Measurements from ENCODE around the gene SEMA4C.

The SEMA4C gene

GRCh38 chr2:96869822-96870625, at the start of gene SEMA4C:
Gene SEMA4C (minus strand): TSS chr2:96870080. CDS start chr2:96867886, 2,194 bp downstream.
- DNase-seq, result peak in 40 of 42 donors; percentile 48 to 92 (median 83)
- intact Hi-C loops (cut with DNase I), result no loop called here

GRCh38 chr2:96918754-96919550, 49.1 kb upstream of the SEMA4C start:
- intact Hi-C loops (cut with DNase I), result no loop called here

GRCh38 chr2:96918092-96918753, 48.3 kb upstream of the SEMA4C start:
- DNase-seq, result no peak
- intact Hi-C loops (cut with DNase I), result no loop called here

More at GRCh38 chr2:96918754-96919550, 49.1 kb upstream of the SEMA4C start:
- no peak for DNase-seq

- intact Hi-C loops (cut with DNase I), result no loop called here
- DNase-seq, result peak in 1 of 42 donors; percentile 36
Measured at GRCh38 chr2:96916646-96917543, 47.0 kb upstream of the SEMA4C start.

GRCh38 chr2:96916156-96916630, 46.3 kb upstream of the SEMA4C start:
- peak in 38 of 42 donors; percentile 26 to 86 (median 66) for DNase-seq
- intact Hi-C loops (cut with DNase I), result no loop called here

- DNase-seq, result no peak
- intact Hi-C loops (cut with DNase I), result no loop called here
Measured at GRCh38 chr2:96914332-96914731, 44.5 kb upstream of the SEMA4C start.

- DNase-seq, result peak in 32 of 42 donors; percentile 36 to 78 (median 60)
- intact Hi-C loops (cut with DNase I), result loop anchor here (2.0 kb wide), 1 partner anchor 55 kb away; the partner anchor contains the start of gene ANKRD39
Measured at GRCh38 chr2:96913398-96914202, 43.7 kb upstream of the SEMA4C start.

GRCh38 chr2:96913117-96913397, 43.2 kb upstream of the SEMA4C start:
- peak in 1 of 42 donors; percentile 32 for DNase-seq
- intact Hi-C loops (cut with DNase I), result loop anchor here (2.0 kb wide), 1 partner anchor 54 kb away; the partner anchor contains the start of gene ANKRD39

GRCh38 chr2:96912346-96913116, 42.7 kb upstream of the SEMA4C start:
- DNase-seq, result peak in 31 of 42 donors; percentile 39 to 89 (median 67)
- intact Hi-C loops (cut with DNase I), result loop anchor here (2.0 kb wide), 1 partner anchor 54 kb away; the partner anchor contains the start of gene ANKRD39

GRCh38 chr2:96909611-96910021, 39.7 kb upstream of the SEMA4C start:
- intact Hi-C loops (cut with DNase I), result no loop called here

GRCh38 chr2:96907115-96908041, 37.5 kb upstream of the SEMA4C start:
- intact Hi-C loops (cut with DNase I), result no loop called here
- DNase-seq, result peak in 31 of 42 donors; percentile 29 to 80 (median 64)

More at GRCh38 chr2:96909611-96910021, 39.7 kb upstream of the SEMA4C start:
- peak in 3 of 42 donors; percentile 29 to 49 (median 40) for DNase-seq

GRCh38 chr2:96906729-96907114, 36.8 kb upstream of the SEMA4C start:
- intact Hi-C loops (cut with DNase I), result no loop called here
- DNase-seq, result peak in 1 of 42 donors; percentile 44

- no peak for DNase-seq
- intact Hi-C loops (cut with DNase I), result no loop called here
Measured at GRCh38 chr2:96903815-96904214, 33.9 kb upstream of the SEMA4C start.

- intact Hi-C loops (cut with DNase I), result no loop called here
- no peak for DNase-seq
Measured at GRCh38 chr2:96903318-96903717, 33.4 kb upstream of the SEMA4C start.

- DNase-seq, result no peak
- intact Hi-C loops (cut with DNase I), result no loop called here
Measured at GRCh38 chr2:96900237-96900636, 30.4 kb upstream of the SEMA4C start.

GRCh38 chr2:96899413-96899741, 29.5 kb upstream of the SEMA4C start:
- intact Hi-C loops (cut with DNase I), result no loop called here
- DNase-seq, result no peak

Measured in head of caudate nucleus (tissue), 42 donors.